ENCODE results near the gene RBMY1F.
"Not testable (repeated sequence)": the region's sequence is repeated elsewhere in the genome, so short reads cannot be mapped to it uniquely, and the experiment has no call there.

RBMY1F gene
- long read RNA-seq: 0 reads

GRCh38 chrY:22182823-22183222 lies at the start of gene RBMY1F:
TSS of gene RBMY1F (minus strand) at chrY:22182923. CDS start at chrY:22180969, 1,954 bp downstream.
- DNase-seq (ENCODE audit: low read depth in 1 of 2, low spot score in 1 of 2); H3K4me3 ChIP-seq (replicated peaks; ENCODE audit: insufficient read depth, low read length); H3K27me3 ChIP-seq (ENCODE audit: insufficient read depth, poor library complexity, severe bottlenecking); H3K27ac ChIP-seq (replicated peaks): not testable (repeated sequence)

- H3K27me3 ChIP-seq (ENCODE audit: insufficient read depth, poor library complexity, severe bottlenecking); H3K27ac ChIP-seq (replicated peaks); H3K4me3 ChIP-seq (replicated peaks; ENCODE audit: insufficient read depth, low read length); DNase-seq (ENCODE audit: low read depth in 1 of 2, low spot score in 1 of 2): not testable (repeated sequence)
Measured at GRCh38 chrY:22151144-22151543, 31.6 kb downstream of the RBMY1F start.

GRCh38 chrY:22141011-22141695 lies 41.6 kb downstream of the RBMY1F start:
- DNase-seq (ENCODE audit: low read depth in 1 of 2, low spot score in 1 of 2); H3K27ac ChIP-seq (replicated peaks); H3K27me3 ChIP-seq (ENCODE audit: insufficient read depth, poor library complexity, severe bottlenecking); H3K4me3 ChIP-seq (replicated peaks; ENCODE audit: insufficient read depth, low read length): not testable (repeated sequence)

GRCh38 chrY:22134719-22135118 lies 48.0 kb downstream of the RBMY1F start:
- not testable (repeated sequence) for H3K27me3 ChIP-seq (ENCODE audit: insufficient read depth, poor library complexity, severe bottlenecking); H3K4me3 ChIP-seq (replicated peaks; ENCODE audit: insufficient read depth, low read length); DNase-seq (ENCODE audit: low read depth in 1 of 2, low spot score in 1 of 2); H3K27ac ChIP-seq (replicated peaks)

- H3K27ac ChIP-seq (replicated peaks); H3K4me3 ChIP-seq (replicated peaks; ENCODE audit: insufficient read depth, low read length); DNase-seq (ENCODE audit: low read depth in 1 of 2, low spot score in 1 of 2); H3K27me3 ChIP-seq (ENCODE audit: insufficient read depth, poor library complexity, severe bottlenecking): not testable (repeated sequence)
Measured at GRCh38 chrY:22130494-22130893, 52.2 kb downstream of the RBMY1F start.

Measured in HL-60 (cell line).